H4 (cell line): ENCODE measurements around the gene OSBPL5. TPM values are rescaled to one million over a fixed set of nuclear protein-coding genes. Genes with fewer than 3 reads are reported as not detected.

Experiments
- DNase-seq: peaks from one replicate; pipeline ENCODE4 v3.0.0-alpha.2; 2015; ENCODE audit warnings: low spot score
- total RNA-seq: library from RNA; depleted of rRNA; stranded (reverse); fragments of >200 nt; shearing (Covaris generic); gene quantifications from 2 replicates; pipeline ENCODE4 v1.2.3, GENCODE V29; 2014

OSBPL5 gene
- total RNA-seq, 1 experiment from 2014 or later = 9.2 TPM

- DNase-seq = no peak
These were observed 33.7 kb upstream of the OSBPL5 start for GRCh38 chr11:3198815-3199214.

DNA sequence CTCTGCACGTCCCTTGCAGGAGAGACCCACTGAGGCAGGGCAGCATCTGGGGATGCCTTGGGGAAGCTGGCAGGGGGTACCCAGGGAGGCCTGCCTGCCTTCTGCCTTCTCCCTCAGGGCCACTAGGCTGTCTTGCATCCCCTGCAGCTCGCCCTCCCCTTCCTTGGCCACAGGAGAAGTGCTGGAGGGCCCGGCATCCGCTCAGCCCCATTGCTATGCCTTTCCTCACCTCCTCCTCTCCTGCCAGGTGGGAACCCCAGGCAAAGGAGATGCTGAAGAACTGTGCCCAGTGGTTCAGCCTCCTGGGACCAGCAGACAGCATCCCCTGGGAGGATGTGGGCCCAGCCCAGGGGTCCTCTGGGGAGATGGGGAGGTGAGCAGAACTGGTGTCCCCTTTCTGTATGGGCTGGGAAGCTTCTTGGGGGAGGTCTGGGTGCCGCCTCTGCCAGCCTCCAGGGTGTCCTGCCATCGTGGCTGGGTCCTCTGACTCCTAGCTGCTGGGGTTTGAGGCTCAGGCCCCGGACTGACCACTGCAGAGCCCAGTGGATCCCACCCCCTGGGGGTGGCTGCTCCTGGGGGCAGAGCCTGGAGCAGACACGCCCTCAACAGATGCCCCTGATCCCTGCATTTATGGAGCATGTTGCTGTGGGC lies 32.9 kb upstream of the OSBPL5 start:
- DNase-seq = no peak

GRCh38 chr11:3197044-3197695 lies 32.1 kb upstream of the OSBPL5 start:
- no peak for DNase-seq

- no peak for DNase-seq
These were observed 31.3 kb upstream of the OSBPL5 start for GRCh38 chr11:3196161-3197043.

- no peak for DNase-seq
These were observed 30.4 kb upstream of the OSBPL5 start for GRCh38 chr11:3195251-3196160.

DNA sequence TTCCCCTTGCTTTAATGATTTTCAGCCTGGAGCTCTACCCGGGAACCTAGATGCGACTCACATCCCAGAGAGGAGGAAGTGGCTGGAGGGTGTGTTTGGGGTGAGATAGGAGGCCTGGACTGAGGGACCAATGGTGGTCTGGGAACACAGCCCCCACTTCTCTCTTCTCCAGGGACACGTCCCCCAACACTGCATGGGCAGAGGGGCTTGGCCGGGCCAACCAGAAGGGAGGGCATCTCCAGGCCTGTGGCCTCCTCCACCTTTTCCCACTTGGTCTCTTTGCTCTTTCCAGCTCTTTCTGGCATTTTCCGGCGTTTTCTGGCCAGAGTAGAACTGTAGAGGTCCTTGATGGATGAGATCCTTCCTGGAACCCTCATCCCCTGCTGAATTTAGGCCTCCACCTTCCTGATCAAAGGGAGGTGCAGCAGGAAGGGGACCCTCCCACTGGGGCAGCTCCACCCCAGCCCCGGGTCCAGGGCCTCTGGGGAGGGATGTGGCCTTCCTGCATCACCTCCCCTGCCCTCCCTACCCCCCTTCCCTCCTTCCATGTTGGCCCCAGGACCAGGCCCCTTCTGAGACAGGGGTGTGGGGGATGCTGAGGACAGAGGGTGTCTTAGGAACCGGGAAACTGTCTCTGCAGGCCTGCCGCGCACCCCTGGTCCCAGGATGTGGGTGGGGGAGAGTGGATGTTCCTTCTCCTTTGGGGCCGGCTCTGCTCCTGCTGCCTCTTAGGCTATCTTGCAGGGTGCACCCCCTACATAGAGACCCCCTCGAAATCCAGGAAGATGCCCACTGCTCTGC lies 29.1 kb upstream of the OSBPL5 start:
- DNase-seq = no peak

GRCh38 chr11:3193373-3194015 lies 28.4 kb upstream of the OSBPL5 start:
- DNase-seq = no peak

DNA sequence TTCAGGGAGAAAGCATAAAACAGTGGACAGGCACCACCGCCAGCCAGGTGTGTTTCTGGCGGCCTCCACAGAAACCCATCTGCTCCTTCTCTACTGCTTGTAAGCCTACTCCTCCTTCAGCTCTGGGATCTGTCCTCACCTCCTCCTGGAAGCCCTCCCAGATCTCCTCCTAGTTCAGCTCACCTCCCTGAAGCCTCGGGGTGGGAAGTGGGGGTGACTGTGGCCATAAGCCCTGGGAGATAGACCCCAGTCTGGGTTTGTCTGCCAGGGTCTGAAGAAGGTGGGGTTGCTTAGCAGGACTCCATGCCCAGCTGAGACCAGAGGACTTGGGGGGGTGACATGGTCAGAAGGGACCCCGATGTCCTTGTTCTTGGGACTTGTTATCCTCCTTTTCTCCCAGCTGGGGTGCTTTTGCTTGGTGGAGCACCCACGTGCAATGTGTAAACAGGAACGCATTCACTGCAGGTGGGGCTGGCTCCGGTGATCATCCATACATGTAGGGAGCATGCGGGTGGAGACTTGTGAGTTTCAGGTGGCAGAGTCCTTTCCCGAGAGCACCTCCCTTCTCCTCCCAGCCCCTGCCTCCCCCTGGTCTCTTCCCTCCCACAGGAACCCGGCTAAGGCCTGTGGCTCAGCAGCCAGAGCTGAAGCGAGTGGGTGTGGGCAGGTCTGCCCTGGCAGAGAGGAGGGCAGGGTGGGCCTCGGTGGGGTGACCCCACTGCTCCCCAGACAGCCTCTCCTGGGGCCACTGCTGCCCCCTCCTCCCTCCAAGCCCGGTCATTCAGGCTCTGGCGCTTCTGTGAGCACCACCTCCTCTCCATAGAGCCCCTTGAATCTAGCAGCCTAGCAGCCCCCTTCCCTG lies 27.6 kb upstream of the OSBPL5 start:
- DNase-seq = no peak

DNA sequence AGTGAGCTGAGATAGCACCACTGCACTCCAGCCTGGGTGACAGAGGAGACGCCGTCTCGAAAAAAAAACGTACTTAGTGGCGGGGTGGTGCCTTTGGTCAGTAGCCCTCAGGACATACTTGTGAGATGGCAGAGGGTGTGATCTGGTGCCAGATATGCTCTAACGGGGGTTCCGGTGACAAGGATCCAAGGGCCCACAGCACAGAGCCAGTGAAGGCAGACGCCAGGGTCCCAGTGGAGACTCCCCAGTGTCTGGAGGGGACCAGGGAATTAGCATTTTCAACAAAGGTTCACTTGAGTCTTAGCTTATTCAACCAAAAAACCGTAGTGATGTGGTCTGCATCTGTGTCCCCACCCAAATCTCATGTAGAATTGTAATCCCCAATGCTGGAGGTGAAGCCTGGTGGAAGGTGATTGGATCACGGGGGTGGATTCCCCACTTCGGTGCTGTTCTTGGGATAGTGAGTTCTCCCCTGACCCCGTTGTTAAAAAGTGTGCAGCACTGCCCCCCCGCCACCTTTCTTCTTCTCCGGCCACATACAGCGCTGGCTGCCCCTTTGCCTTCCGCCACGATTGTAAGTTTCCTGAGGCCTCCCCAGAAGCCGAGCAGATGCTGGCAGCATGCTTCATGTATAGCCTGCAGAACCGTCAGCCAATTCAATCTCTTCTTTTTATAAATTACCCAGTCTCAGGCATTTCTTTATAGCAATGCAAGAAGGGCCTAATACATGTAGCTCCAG lies 26.6 kb upstream of the OSBPL5 start:
- no peak for DNase-seq

- no peak for DNase-seq
These were observed 25.5 kb upstream of the OSBPL5 start for GRCh38 chr11:3190600-3190999.

DNA sequence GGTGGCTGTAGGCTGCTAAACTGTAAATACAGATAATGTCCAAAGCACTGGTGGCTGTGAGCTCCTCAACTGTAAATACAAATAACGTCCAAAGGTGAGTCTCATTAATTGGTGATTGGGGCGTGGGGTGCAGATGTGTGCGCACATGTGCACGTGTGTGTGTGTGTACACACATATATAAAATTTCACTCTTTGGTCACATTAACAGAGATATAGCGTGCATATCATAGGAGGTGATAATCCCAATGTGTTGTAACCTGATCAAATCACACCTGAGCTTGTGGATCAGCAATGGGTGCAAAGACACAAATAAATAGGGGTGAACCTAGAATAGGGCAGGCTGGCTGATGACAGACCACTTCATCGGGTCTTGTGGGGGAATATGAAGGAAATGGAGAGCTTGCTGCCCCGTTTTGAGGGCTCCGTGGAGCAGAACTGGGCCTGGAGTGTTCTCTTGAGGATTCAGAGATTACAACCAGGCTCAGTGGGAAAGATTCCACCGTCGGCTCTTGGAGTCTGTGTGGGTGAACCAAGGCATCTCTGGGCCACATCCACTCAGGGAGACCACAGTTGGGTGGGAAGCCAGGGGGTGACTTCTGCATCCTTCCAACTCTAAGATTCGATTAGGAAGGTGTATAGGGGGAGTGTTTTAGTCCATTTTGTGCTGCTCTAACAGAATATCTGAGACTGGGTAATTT lies 24.9 kb upstream of the OSBPL5 start:
- DNase-seq = no peak

DNA sequence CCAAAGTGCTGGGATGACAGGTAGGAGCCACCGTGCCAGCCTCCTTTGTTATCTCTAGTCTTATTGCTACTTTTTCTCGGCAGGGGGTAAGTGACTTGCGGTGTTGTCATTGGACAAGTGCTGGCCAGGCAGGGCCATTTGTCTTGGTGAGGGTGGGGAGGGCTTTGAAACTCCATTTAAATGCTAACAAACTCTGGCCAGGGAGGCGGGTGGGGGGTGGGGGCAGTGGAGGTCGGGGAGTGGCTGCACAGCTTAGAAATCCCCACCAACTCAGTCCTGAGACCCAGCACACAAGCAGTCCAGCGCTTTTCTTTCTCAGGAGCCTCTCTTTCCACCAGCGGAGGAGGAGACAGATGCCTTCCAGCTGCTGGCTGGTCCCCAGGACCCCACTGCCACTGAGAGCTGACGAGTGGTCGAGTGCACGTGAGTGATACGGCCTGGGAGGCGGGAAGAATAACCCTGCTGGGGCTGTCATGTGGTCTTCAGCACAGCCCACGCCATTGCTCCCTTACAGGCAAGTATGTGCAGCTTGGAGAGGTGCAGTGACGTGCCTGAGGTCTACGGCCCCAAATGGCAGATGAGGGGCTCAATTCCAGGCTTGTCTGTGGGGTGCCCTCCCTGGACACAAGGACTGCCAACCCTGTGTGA lies 24.2 kb upstream of the OSBPL5 start:
- no peak for DNase-seq

DNA sequence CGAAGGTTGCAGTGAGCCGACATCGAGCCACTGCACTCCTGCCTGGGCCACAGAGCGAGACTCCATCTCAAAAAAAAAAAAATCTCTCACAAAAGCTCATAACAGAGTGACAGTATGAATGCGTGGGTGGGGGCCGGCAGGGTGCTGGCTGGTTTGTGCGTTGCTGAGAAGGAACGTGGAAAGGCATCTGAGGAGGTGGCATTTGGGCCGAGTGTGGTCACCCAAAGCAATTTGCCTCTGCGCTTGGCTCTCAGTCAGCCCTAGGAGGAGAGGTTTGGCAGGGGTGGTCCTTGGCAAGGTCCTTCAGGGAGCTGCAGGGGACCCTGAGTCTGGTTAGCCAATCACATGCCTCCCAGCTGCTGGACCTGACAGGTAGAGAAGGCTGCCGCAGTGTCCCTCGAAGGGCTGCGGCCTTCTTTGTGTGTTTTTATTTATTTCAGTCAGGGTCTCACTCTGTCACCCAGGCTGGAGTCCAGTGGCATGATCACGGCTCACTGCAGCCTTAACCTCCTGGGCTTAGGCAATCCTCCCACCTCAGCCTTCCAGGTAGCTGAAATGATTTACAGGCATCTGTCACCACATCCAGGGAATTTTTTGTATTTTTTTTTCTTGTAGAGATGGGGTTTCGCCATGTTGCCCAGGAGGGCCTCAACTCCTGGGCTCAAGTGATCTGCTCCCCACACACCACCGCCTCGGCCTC lies 23.5 kb upstream of the OSBPL5 start:
- DNase-seq = no peak

DNA sequence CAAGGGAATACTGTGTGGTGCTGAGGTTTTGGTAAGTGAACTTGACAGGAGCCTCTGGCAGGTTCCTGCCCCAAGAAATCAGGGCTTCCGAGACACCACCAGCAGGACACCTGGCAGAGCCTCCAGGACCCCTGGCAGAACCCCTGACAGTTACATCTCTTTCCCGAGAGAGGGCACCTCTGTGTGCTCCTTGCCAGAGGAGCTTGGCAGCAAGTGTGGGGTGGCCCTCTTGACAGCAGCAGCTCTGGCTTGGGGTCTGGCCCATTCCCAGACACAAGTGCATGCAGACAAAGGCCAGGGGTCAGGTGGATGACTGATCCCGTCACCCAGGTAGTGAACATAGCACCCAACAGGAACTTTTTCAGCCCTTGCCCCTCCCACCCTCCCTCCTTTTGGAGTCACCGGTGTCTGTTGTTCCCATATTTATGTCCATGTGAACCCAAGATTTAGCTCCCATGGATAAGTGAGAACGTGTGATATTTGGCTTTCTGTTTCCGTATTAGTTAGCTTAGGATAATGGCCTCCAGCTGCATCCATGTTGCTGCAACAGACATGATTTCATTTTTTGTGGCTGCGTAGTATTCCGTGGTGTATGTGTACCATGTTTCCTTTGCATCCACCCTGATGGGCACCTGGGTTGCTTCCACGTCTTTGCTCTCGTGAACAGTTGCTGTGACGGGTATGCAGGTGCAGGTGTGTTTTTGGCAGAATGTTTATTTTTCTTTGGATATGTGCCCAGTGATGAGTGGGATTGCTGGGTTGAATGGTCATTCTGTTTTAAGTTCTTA lies 21.2 kb upstream of the OSBPL5 start:
- no peak for DNase-seq

DNA sequence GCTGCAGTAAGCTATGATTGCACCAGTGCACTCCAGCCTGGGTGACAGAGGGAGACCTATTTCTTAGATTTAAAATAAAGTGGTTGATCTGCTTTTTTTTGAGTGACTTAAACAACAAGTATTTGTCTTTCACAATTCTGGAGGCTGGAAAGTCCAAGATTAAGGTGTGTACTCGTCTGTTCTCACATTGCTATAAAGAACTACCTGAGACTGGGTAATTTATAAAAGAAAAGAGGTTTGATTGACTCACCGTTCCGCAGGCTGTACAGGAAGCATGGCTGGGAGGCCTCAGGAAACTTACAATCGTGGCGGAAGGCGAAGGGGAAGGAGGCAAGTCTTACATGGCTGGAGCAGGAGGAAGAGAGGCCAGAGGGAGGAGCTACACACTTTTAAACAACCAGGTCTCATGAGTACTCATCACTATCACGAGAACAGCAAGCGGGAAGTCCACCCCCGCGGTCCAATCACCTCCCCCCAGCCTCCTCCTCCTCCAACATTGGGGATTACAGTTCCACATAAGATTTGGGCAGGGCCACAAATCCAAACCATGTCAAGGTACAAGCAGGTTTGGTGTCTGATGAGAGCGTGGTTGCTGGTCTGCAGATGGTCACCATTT lies 19.7 kb upstream of the OSBPL5 start:
- no peak for DNase-seq

DNA sequence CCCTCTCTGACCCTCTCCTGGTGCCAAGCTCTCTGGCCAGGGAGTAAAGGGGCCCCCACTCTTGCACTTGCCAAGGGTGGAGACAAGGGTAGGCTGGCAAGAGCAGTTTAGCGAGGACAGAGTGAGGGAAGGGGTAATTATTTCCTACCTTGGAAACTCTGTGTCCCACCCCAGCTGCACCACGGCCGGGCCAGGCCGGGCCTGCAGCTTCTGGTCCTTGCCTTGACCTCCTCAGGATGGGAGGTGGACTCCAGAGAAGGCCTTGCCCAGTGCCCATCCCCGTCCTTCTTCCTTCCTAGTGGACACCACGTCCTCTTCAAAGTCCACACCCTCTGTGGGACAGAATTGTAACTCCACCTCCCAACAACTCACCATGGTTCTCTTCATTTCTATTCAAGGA lies 18.4 kb upstream of the OSBPL5 start:
- DNase-seq = no peak
